PFSK-1 (cell line): Measurements from ENCODE around the gene XXYLT1.

ENCODE experiments used
- POLR2AphosphoS5 ChIP-seq: IDR thresholded peaks from 2 replicates; pipeline ENCODE4 v1.6.1; 2012; ENCODE audit warnings: low read depth, mild to moderate bottlenecking, control low read depth, low read length, moderate library complexity
- TF ChIP-seq, protein P1 (sequence below), 2 experiments: IDR thresholded peaks; 2 replicates each; pipeline versions ENCODE4 v1.6.1 to v1.8.0; 2011 to 2012; ENCODE audit warnings: low read depth in 2 of 2, low read length in 2 of 2, control low read depth in 1 of 2, inconsistent platforms in 1 of 2, mild to moderate bottlenecking in 1 of 2, moderate library complexity in 1 of 2; ENCODE audit not compliant: insufficient read depth in 1 of 2

DNA sequence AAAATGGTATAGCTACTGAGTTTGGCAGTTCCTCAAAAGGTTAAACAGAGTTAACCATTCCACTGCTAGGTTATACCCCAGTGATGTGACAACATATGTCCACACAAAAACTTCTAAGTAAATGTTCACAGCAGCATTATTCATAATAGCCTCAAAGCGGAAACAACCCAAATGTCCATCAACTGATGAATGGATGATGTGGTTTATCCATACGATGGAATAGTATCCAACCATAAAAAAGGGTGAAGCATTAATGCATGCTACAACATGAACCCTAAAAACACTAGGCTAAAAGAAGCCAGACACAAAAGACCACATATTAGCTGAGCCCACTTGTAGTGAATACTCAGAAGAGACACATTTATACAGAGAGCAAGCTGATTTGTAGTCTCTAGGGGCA lies 9.0 kb downstream of the XXYLT1 start:
- no peak for TF ChIP-seq POLR2AphosphoS5
- TF ChIP-seq, protein P1, sequence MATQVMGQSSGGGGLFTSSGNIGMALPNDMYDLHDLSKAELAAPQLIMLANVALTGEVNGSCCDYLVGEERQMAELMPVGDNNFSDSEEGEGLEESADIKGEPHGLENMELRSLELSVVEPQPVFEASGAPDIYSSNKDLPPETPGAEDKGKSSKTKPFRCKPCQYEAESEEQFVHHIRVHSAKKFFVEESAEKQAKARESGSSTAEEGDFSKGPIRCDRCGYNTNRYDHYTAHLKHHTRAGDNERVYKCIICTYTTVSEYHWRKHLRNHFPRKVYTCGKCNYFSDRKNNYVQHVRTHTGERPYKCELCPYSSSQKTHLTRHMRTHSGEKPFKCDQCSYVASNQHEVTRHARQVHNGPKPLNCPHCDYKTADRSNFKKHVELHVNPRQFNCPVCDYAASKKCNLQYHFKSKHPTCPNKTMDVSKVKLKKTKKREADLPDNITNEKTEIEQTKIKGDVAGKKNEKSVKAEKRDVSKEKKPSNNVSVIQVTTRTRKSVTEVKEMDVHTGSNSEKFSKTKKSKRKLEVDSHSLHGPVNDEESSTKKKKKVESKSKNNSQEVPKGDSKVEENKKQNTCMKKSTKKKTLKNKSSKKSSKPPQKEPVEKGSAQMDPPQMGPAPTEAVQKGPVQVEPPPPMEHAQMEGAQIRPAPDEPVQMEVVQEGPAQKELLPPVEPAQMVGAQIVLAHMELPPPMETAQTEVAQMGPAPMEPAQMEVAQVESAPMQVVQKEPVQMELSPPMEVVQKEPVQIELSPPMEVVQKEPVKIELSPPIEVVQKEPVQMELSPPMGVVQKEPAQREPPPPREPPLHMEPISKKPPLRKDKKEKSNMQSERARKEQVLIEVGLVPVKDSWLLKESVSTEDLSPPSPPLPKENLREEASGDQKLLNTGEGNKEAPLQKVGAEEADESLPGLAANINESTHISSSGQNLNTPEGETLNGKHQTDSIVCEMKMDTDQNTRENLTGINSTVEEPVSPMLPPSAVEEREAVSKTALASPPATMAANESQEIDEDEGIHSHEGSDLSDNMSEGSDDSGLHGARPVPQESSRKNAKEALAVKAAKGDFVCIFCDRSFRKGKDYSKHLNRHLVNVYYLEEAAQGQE (IDR thresholded peaks at IDR 0.05; ENCODE audit: insufficient read depth in 1 of 2, low read depth in 2 of 2, low read length in 2 of 2): no peak
